PC-3 (cell line): ENCODE data around the gene MGMT. TPM values are rescaled to one million over a fixed set of nuclear protein-coding genes. Genes with fewer than 3 reads are reported as not detected.

ENCODE experiments used
- ATAC-seq: fragments of 200-7000 bp; cut with Tn5 transposase; 2 replicates; pipeline ENCODE4 v1.9.1; 2020; ENCODE audit warnings: mild to moderate bottlenecking, moderate library complexity
- BruUV-seq: library from RNA; stranded (reverse); fragments of 400-500 nt; replicated peaks from 2 replicates; lab custom pipeline; 2021; lab: Mats Ljungman, UMichigan
- CTCF ChIA-PET: fragments of 300-600 bp; sonication (Branson Sonifier 250); formaldehyde crosslinking; loops from one replicate; lab custom pipeline; 2022; ENCODE audit warnings: antibody characterized with exemption; lab: Charles Lee
- POLR2A ChIA-PET: fragments of 300-600 bp; sonication (Branson Sonifier 250); formaldehyde crosslinking; loops from one replicate; lab custom pipeline; 2022; ENCODE audit warnings: antibody characterized with exemption; ENCODE audit not compliant: unreplicated experiment; lab: Charles Lee
- DNase-seq: peaks from one replicate; pipeline ENCODE4 v3.0.0-alpha.2; 2015
- H2AFZ ChIP-seq: fragments of 300-600 bp; sonication (generic); 2 replicates; pipeline ENCODE4 v1.6.0; 2016; ENCODE audit warnings: antibody characterized with exemption, low read length
- H3F3A ChIP-seq: fragments of 300-600 bp; sonication (generic); one replicate; pipeline ENCODE4 v1.6.0; 2017; ENCODE audit warnings: antibody characterized with exemption, low read length, control low read depth, mild to moderate bottlenecking; ENCODE audit not compliant: unreplicated experiment
- H3K27ac ChIP-seq: fragments of 300-600 bp; sonication (generic); 2 replicates; pipeline ENCODE4 v1.5.1; 2016; ENCODE audit warnings: mild to moderate bottlenecking, low read length
- H3K27me3 ChIP-seq: fragments of 300-600 bp; sonication (generic); 2 replicates; pipeline ENCODE4 v1.6.1; 2016; ENCODE audit warnings: low read length, mixed read lengths
- H3K36me3 ChIP-seq: fragments of 300-600 bp; sonication (generic); 2 replicates; pipeline ENCODE4 v1.6.1; 2016; ENCODE audit warnings: low read depth, mixed run types, low read length, mixed read lengths
- H3K4me1 ChIP-seq: fragments of 300-600 bp; sonication (generic); 2 replicates; pipeline ENCODE4 v1.5.1; 2016; ENCODE audit warnings: low read length; ENCODE audit not compliant: insufficient read depth
- H3K4me2 ChIP-seq: fragments of 300-600 bp; sonication (generic); 2 replicates; pipeline ENCODE4 v1.6.0; 2016; ENCODE audit warnings: low read length
- H3K4me3 ChIP-seq: fragments of 300-600 bp; sonication (generic); 2 replicates; pipeline ENCODE4 v1.5.1; 2016; ENCODE audit warnings: mild to moderate bottlenecking, low read length, mixed read lengths
- H3K79me2 ChIP-seq: fragments of 300-600 bp; sonication (generic); 2 replicates; pipeline ENCODE4 v1.6.1; 2017; ENCODE audit warnings: low read length, mixed read lengths
- H3K9ac ChIP-seq: fragments of 300-600 bp; sonication (generic); 2 replicates; pipeline ENCODE4 v1.6.0; 2016; ENCODE audit warnings: mild to moderate bottlenecking, low read length
- H3K9me2 ChIP-seq: fragments of 300-600 bp; sonication (generic); replicated peaks from 2 replicates; pipeline ENCODE4 v1.6.1; 2016; ENCODE audit warnings: mixed run types, low read length, mixed read lengths
- H3K9me3 ChIP-seq: fragments of 300-600 bp; sonication (generic); 2 replicates; pipeline ENCODE4 v1.6.1; 2016; ENCODE audit warnings: low read length, mixed read lengths
- H4K20me1 ChIP-seq: fragments of 300-600 bp; sonication (generic); 2 replicates; pipeline ENCODE4 v1.6.1; 2016; ENCODE audit warnings: low read length, mixed read lengths
- EZH2 ChIP-seq: fragments of 300-600 bp; sonication (generic); IDR thresholded peaks from one replicate; pipeline ENCODE4 v1.6.1; 2017; ENCODE audit warnings: antibody characterized with exemption, mild to moderate bottlenecking, low read length; ENCODE audit not compliant: unreplicated experiment
- EZH2phosphoT487 ChIP-seq: fragments of 300-600 bp; sonication (generic); IDR thresholded peaks from 2 replicates; pipeline ENCODE4 v1.6.1; 2018; ENCODE audit warnings: mild to moderate bottlenecking, antibody characterized with exemption, low read length, borderline replicate concordance
- intact Hi-C: fragments of 100-400 bp; cut with micrococcal nuclease; formaldehyde crosslinking; loops from 2 replicates; pipeline ENCODE4 v1.9.0; 2023
- total RNA-seq: library from RNA; depleted of rRNA; stranded (reverse); fragments of >200 nt; gene quantifications from 2 replicates; pipeline ENCODE4 v1.2.3, GENCODE V29; 2014
- TF ChIP-seq, protein P1 (sequence below): fragments of 300-600 bp; sonication (generic); conservative IDR thresholded peaks from 2 replicates; pipeline ENCODE4 v1.5.1; 2017; ENCODE audit warnings: antibody characterized with exemption, low read depth, mild to moderate bottlenecking, low read length

Gene MGMT
- total RNA-seq, 1 experiment from 2014 or later, result 19.8 TPM

DNA sequence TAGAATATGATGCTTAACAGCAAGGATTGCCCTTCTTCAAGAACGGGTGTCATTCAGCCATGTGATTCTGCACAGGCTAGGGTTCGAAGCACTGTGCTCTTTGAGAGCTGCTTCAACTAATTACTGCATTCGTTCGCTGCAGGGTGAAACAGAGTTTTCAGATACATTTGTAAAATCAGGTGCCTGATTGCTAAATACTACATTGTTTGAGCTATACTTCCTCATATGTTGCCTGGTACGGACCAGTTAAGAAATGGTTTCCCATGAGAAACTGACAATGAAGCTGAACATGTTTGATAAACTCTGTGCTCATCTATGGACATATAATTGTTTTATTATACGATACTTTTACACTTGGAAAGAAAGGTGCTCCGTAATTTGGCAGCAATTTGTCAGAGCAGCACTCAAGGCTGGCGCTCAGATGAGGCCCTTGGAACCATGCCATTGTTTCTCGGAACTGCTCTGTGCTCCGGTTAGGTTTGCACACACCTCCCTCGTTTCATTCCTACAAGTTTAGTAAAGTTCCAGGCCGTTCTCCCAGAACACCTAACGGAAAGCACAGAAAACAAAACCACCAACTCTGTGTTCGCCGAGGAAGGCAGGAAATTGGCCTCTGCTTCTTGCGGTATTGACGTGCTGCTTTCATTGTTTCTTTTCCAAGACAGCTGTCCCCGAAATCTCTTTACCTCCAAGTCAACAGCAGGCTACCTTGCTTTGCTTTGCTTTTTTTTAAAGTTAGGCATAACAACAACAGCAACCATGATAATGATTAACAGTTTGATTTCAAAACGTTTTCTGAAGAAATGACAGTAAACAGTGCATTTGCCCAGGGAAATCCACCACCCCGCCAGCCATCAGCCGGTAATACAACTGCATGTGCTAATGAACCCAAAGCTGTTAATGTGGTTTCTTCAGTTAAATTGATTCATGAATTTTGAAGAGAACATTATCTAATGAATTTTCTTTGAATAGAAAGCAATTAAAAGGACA, 290.2 kb downstream of the MGMT start:
- ChIA-PET CTCF (no interaction called here), POLR2A (no interaction called here)
- Histone ChIP-seq H3K9ac (no peak overlapping the region), H3K9me3 (no peaks in the 10 kb centered on the region), H4K20me1 (no peaks in the 10 kb centered on the region), H3K9me2 (no peaks in the 10 kb centered on the region), H3K36me3 (no peaks in the 10 kb centered on the region), H2AFZ (no peak overlapping the region), H3K27ac (no peak overlapping the region), H3K79me2 (no peaks in the 10 kb centered on the region), H3K4me1 (no peaks in the 10 kb centered on the region), H3K4me3 (no peak overlapping the region), H3K27me3 (no peaks in the 10 kb centered on the region), H3F3A (no peaks in the 10 kb centered on the region), H3K4me2 (no peak overlapping the region)
- no TSS peak for BruUV-seq
- DNase-seq (no peak), ATAC-seq (no peak)
- intact Hi-C loops, result no loop called here
- TF ChIP-seq EZH2 (no peak), EZH2phosphoT487 (no peak)
- TF ChIP-seq, protein P1, sequence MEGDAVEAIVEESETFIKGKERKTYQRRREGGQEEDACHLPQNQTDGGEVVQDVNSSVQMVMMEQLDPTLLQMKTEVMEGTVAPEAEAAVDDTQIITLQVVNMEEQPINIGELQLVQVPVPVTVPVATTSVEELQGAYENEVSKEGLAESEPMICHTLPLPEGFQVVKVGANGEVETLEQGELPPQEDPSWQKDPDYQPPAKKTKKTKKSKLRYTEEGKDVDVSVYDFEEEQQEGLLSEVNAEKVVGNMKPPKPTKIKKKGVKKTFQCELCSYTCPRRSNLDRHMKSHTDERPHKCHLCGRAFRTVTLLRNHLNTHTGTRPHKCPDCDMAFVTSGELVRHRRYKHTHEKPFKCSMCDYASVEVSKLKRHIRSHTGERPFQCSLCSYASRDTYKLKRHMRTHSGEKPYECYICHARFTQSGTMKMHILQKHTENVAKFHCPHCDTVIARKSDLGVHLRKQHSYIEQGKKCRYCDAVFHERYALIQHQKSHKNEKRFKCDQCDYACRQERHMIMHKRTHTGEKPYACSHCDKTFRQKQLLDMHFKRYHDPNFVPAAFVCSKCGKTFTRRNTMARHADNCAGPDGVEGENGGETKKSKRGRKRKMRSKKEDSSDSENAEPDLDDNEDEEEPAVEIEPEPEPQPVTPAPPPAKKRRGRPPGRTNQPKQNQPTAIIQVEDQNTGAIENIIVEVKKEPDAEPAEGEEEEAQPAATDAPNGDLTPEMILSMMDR, result no peak

GRCh38 chr10:129758207-129759021, 291.4 kb downstream of the MGMT start:
- ChIA-PET POLR2A (no interaction called here), CTCF (no interaction called here)
- no peaks in the 10 kb centered on the region for H3K4me1 ChIP-seq
- no peak overlapping the region for H3K4me2 ChIP-seq
- ATAC-seq (no peak), DNase-seq (no peak)
- H3K9ac ChIP-seq, result no peak overlapping the region
- H4K20me1 ChIP-seq, result no peaks in the 10 kb centered on the region
- no peak overlapping the region for H3K27ac ChIP-seq
- H3K27me3 ChIP-seq, result no peaks in the 10 kb centered on the region
- no peaks in the 10 kb centered on the region for H3K36me3 ChIP-seq
- H3K79me2 ChIP-seq, result no peaks in the 10 kb centered on the region
- TF ChIP-seq EZH2phosphoT487 (no peak), EZH2 (no peak)
- TF ChIP-seq, protein P1, result no peak
- no peaks in the 10 kb centered on the region for H3F3A ChIP-seq
- H3K9me2 ChIP-seq, result no peaks in the 10 kb centered on the region
- intact Hi-C loops, result no loop called here
- H3K9me3 ChIP-seq, result no peaks in the 10 kb centered on the region
- H3K4me3 ChIP-seq, result no peak overlapping the region
- H2AFZ ChIP-seq, result no peak overlapping the region
- no TSS peak for BruUV-seq
